ENCODE measurements around the gene LSR. TPM values are rescaled to one million over a fixed set of nuclear protein-coding genes. Genes with fewer than 3 reads are reported as not detected.
A peak's percentile ranks its signal among the peaks of the same experiment; 100 is the strongest.

LSR gene
- total RNA-seq, 2 donors from 2014 or later: 67.5 to 80.1 TPM

DNA sequence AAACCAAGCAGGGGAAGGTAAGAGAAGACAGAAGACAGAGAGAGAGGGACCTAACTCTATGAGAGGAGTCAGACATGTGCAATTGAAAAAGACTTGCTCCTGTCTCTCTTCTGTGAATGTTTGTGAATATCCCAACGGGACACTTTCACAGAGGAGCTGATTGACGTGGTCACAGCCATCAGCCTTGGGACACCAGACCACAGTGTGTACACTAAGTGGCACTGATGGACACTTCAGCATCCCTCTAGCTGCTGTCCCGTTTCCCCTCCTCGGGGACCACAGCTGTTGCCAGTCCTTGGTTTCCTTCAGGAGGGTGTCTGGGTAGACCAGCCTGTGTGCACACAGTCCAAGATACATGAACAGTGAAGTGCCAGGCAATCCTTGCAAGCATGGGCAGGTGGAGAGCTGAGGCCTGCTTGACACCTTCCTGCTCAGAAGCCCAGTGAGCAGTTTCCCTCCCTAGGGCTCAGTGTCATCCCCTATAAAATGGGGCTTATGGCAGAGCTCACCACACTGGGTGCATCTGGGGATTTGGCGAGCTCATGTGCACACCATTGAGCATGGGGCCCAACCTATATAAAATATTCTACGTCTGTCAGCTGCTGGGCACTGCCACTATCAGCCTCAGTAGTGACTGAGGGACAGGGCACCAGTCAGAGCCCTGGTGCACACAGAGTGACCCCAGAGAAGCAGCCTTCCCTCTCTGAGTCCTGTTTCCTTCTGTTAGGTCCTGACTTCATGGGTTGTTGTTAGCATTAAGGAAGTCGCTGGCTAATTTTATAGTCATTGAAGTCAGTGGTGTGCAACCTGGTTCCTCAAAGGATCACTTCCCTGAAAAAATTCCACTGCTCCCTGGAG, 15.7 kb downstream of the LSR start:
- DNase-seq (peak; percentile 3 to 11 (median 10)), ATAC-seq (no peak)
- TF ChIP-seq, protein P1, sequence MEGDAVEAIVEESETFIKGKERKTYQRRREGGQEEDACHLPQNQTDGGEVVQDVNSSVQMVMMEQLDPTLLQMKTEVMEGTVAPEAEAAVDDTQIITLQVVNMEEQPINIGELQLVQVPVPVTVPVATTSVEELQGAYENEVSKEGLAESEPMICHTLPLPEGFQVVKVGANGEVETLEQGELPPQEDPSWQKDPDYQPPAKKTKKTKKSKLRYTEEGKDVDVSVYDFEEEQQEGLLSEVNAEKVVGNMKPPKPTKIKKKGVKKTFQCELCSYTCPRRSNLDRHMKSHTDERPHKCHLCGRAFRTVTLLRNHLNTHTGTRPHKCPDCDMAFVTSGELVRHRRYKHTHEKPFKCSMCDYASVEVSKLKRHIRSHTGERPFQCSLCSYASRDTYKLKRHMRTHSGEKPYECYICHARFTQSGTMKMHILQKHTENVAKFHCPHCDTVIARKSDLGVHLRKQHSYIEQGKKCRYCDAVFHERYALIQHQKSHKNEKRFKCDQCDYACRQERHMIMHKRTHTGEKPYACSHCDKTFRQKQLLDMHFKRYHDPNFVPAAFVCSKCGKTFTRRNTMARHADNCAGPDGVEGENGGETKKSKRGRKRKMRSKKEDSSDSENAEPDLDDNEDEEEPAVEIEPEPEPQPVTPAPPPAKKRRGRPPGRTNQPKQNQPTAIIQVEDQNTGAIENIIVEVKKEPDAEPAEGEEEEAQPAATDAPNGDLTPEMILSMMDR (IDR thresholded peaks at IDR 0.05): no peak
- peak in 1 of 3 donors; percentile 10 for TF ChIP-seq POLR2A (IDR thresholded peaks at IDR 0.05)
- Histone ChIP-seq H3K4me3 (no peak overlapping the region), H3K36me3 (replicated peaks in 1 of 2; ENCODE audit: insufficient read depth in 1 of 2, low read depth in 2 of 2) (peaks cover 0 to 6% of the 10 kb centered on the region in 2 donors), H3K4me1 (peaks cover 24% of the 10 kb centered on the region), H3K27ac (peak overlapping the region in 3 of 4 donors; percentile 9 to 95 (median 92)), H3K27me3 (no peaks in the 10 kb centered on the region), H3K9me3 (no peaks in the 10 kb centered on the region)
- intact Hi-C loops (cut with DNase I): no loop called here
- 73 to 77% methylated on average over 5 to 7 of the region's 7 CpGs for WGBS, 2 donors

DNA sequence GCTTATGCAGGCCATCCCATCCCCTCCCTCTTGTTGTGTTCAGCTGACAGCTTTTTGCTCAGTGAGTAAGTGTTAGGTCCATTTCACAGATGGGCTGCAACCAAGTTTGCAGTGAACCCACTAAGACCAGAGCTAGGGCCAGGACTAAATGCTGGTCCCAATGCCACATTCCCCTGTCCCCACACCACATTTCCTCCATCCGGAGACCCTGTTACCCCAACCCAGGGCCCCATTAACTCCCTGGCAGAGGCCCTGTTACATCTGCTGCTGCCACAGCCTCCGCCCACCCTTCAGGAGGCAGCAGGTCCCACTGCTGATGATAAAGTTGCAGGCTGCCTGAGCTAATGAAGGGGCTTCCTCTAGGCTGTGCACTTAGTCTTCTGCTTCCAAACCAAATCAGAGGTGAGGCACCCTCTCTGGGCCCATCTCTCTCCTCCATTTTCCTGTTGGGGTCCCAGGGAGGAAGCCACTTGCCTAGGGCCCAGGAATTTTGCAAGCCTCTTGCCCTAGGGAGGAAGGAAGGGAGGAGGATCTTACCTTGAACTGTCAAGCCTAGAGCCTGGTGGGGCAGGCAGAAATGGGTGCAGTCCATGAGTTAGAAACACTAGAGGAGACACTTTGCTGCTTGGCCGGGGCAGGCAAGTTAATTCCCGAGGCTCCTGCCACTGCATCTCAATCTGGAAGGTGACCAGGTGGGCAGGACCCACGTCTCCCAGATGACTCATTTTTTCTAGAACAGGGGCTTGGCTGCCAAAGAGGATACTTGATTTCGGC, 16.5 kb downstream of the LSR start:
- Histone ChIP-seq H3K9me3 (no peaks in the 10 kb centered on the region), H3K27me3 (no peaks in the 10 kb centered on the region), H3K36me3 (replicated peaks in 1 of 2; ENCODE audit: insufficient read depth in 1 of 2, low read depth in 2 of 2) (peaks cover 0 to 6% of the 10 kb centered on the region in 2 donors), H3K27ac (peak overlapping the region in 3 of 4 donors; percentile 9 to 95 (median 92)), H3K4me1 (peaks cover 31% of the 10 kb centered on the region), H3K4me3 (no peak overlapping the region)
- intact Hi-C loops (cut with DNase I): no loop called here
- ATAC-seq (no peak), DNase-seq (peak; percentile 40 to 80 (median 64))
- TF ChIP-seq, protein P1 (IDR thresholded peaks at IDR 0.05): no peak
- no peak for TF ChIP-seq POLR2A (IDR thresholded peaks at IDR 0.05)
- 26 to 45% methylated on average over 5 to 6 of the region's 6 CpGs for WGBS, 2 donors

DNA sequence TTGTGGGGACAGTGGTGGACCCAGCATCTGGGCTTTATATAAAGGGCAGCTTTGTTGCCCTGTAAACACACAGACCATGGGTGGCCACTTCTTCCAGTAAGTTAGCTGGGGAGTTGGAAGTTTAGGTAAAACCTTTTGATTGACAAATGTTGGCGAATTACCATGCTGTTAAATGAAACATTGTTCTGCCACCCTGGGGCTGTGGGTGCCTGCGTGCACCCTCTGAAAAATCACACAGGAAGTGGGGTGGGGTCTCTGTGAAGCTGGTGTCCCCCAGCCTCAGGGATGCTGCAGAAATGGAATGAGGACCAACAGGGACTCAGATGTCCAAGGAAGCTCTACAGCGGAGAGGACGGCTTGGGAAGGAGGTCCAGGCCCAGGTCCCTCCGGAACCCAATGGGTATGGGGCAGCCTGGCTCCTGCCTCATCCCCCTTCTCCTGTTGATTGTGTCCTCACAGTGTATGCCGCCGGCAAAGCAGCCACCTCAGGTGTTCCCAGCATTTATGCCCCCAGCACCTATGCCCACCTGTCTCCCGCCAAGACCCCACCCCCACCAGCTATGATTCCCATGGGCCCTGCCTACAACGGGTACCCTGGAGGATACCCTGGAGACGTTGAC, 17.2 kb downstream of the LSR start:
- Histone ChIP-seq H3K4me1 (peaks cover 34% of the 10 kb centered on the region), H3K9me3 (no peaks in the 10 kb centered on the region), H3K27me3 (no peaks in the 10 kb centered on the region), H3K27ac (peak overlapping the region in 3 of 4 donors; percentile 92 to 95 (median 94)), H3K36me3 (replicated peaks in 1 of 2; ENCODE audit: insufficient read depth in 1 of 2, low read depth in 2 of 2) (peaks cover 0 to 7% of the 10 kb centered on the region in 2 donors), H3K4me3 (no peak overlapping the region)
- no peak for TF ChIP-seq POLR2A (IDR thresholded peaks at IDR 0.05)
- TF ChIP-seq, protein P1 (IDR thresholded peaks at IDR 0.05): no peak
- intact Hi-C loops (cut with DNase I): no loop called here
- WGBS, 2 donors: 76% methylated on average over 7 to 10 of the region's 10 CpGs
- ATAC-seq (no peak), DNase-seq (peak in 2 of 4 donors; percentile 6 to 22)

DNA sequence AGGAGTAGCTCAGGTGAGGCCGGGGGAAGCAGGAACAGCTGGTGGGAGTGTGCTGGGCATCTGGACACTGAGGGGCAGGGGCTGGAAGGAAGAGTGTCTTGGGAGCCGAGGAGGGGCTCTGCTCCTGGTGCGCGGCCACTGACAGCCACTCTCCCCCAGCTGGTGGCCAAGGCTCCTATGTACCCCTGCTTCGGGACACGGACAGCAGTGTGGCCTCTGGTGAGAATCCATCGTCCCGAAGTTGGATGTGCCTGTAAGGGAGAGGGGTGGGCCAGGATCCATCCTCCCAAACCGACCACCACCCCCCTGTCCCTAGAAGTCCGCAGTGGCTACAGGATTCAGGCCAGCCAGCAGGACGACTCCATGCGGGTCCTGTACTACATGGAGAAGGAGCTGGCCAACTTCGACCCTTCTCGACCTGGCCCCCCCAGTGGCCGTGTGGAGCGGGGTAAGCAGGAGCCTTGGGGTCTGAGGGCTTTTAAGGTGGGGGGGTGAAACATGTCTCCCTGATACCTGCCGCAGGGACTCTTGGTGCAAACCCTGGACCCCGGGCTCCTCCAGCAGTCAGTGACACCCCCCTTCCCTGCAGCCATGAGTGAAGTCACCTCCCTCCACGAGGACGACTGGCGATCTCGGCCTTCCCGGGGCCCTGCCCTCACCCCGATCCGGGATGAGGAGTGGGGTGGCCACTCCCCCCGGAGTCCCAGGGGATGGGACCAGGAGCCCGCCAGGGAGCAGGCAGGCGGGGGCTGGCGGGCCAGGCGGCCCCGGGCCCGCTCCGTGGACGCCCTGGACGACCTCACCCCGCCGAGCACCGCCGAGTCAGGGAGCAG, 17.9 kb downstream of the LSR start:
- DNase-seq: peak in 2 of 4 donors; percentile 30 to 44
- intact Hi-C loops (cut with DNase I): no loop called here
- peak overlapping the region; percentile 62 to 95 (median 93) for H3K27ac ChIP-seq
- H3K9me3 ChIP-seq: no peaks in the 10 kb centered on the region
- peaks cover 34% of the 10 kb centered on the region for H3K4me1 ChIP-seq
- TF ChIP-seq POLR2A (IDR thresholded peaks at IDR 0.05): no peak
- TF ChIP-seq, protein P1 (IDR thresholded peaks at IDR 0.05): no peak
- no peaks in the 10 kb centered on the region for H3K27me3 ChIP-seq
- peak overlapping the region; percentile 32 to 62 for H3K4me3 ChIP-seq
- peaks cover 0 to 12% of the 10 kb centered on the region in 2 donors for H3K36me3 ChIP-seq (replicated peaks in 1 of 2; ENCODE audit: insufficient read depth in 1 of 2, low read depth in 2 of 2)
- ATAC-seq: no peak
- 39 to 96% methylated on average over 8 to 32 of the region's 39 CpGs for WGBS, 2 donors

Measured in body of pancreas (tissue), 4 donors.